PC-9 (cell line): Measurements from ENCODE around the gene UBE2D3. TPM values are rescaled to one million over a fixed set of nuclear protein-coding genes. Genes with fewer than 3 reads are reported as not detected.

Source experiments
- BruUV-seq: library from RNA; stranded (reverse); fragments of 400-500 nt; replicated peaks from 2 replicates; lab custom pipeline; 2021; lab: Mats Ljungman, UMichigan
- CTCF ChIA-PET: fragments of 300-600 bp; sonication (Branson Sonifier 250); formaldehyde crosslinking; loops from one replicate; lab custom pipeline; 2022; ENCODE audit warnings: antibody characterized with exemption; lab: Charles Lee
- POLR2A ChIA-PET: fragments of 300-600 bp; sonication (Branson Sonifier 250); formaldehyde crosslinking; loops from one replicate; lab custom pipeline; 2022; ENCODE audit warnings: antibody characterized with exemption; ENCODE audit not compliant: unreplicated experiment; lab: Charles Lee
- DNase-seq, 2 experiments: peaks; one replicate each; pipeline versions ENCODE4 v3.0.0 to v3.0.0-alpha.2; 2015 to 2022; ENCODE audit warnings: mixed read lengths in 1 of 2
- H2AFZ ChIP-seq: fragments of 200-600 bp; sonication (generic); 2 replicates; pipeline ENCODE4 v1.8.1; 2017; ENCODE audit warnings: antibody characterized with exemption
- H3F3A ChIP-seq: fragments of 200-600 bp; sonication (generic); 2 replicates; pipeline ENCODE4 v1.8.1; 2017; ENCODE audit warnings: antibody characterized with exemption, mild to moderate bottlenecking, low read depth; ENCODE audit not compliant: insufficient read depth
- H3K27ac ChIP-seq: fragments of 200-600 bp; sonication (generic); 2 replicates; pipeline ENCODE4 v1.6.1; 2016; ENCODE audit warnings: mixed run types
- H3K27me3 ChIP-seq: fragments of 200-600 bp; sonication (generic); 2 replicates; pipeline ENCODE4 v1.6.1; 2016; ENCODE audit warnings: low read depth, mixed run types; ENCODE audit not compliant: insufficient read depth
- H3K36me3 ChIP-seq: fragments of 200-600 bp; sonication (generic); 2 replicates; pipeline ENCODE4 v1.6.1; 2016; ENCODE audit warnings: low read depth, mixed run types
- H3K4me1 ChIP-seq: fragments of 200-600 bp; sonication (generic); replicated peaks from 2 replicates; pipeline ENCODE4 v1.6.1; 2016; ENCODE audit warnings: mixed run types; ENCODE audit not compliant: insufficient read depth
- H3K4me2 ChIP-seq: fragments of 200-600 bp; sonication (generic); 2 replicates; pipeline ENCODE4 v1.6.1; 2017; ENCODE audit warnings: mixed run types
- H3K4me3 ChIP-seq: fragments of 200-600 bp; sonication (generic); 2 replicates; pipeline ENCODE4 v1.6.1; 2016; ENCODE audit warnings: mixed run types
- H3K79me2 ChIP-seq: fragments of 200-600 bp; sonication (generic); 2 replicates; pipeline ENCODE4 v1.6.1; 2017; ENCODE audit warnings: low read depth, mixed run types
- H3K9me2 ChIP-seq: fragments of 200-600 bp; sonication (generic); 2 replicates; pipeline ENCODE4 v1.8.1; 2017; ENCODE audit warnings: mild to moderate bottlenecking; ENCODE audit not compliant: insufficient read depth
- H3K9me3 ChIP-seq: fragments of 200-600 bp; sonication (generic); 2 replicates; pipeline ENCODE4 v1.8.1; 2016; ENCODE audit warnings: low read depth; ENCODE audit not compliant: insufficient read depth
- H4K20me1 ChIP-seq: fragments of 200-600 bp; sonication (generic); 2 replicates; pipeline ENCODE4 v1.8.1; 2017; ENCODE audit not compliant: insufficient read depth
- EZH2 ChIP-seq: fragments of 200-600 bp; sonication (generic); IDR thresholded peaks from 2 replicates; pipeline ENCODE4 v1.8.0; 2017; ENCODE audit warnings: antibody characterized with exemption, low read depth
- intact Hi-C: fragments of 100-400 bp; cut with micrococcal nuclease; formaldehyde crosslinking; loops from one replicate; pipeline ENCODE4 v1.10.0; 2022; ENCODE audit not compliant: unreplicated experiment
- total RNA-seq: library from RNA; stranded (reverse); gene quantifications from 2 replicates; pipeline ENCODE4 v1.2.3, GENCODE V29; 2021
- TF ChIP-seq, protein P1 (sequence below): fragments of 200-600 bp; sonication (generic); conservative IDR thresholded peaks from 2 replicates; pipeline ENCODE4 v1.6.1; 2017; ENCODE audit warnings: mixed run types, antibody characterized with exemption, mild to moderate bottlenecking, moderate library complexity

Gene UBE2D3
- total RNA-seq, 1 experiment from 2014 or later = 183 TPM

GRCh38 chr4:102787096-102787881 lies 40.1 kb downstream of the UBE2D3 start:
- Histone ChIP-seq H3F3A (peaks cover 16% of the 10 kb centered on the region; the same call in 1 of the 2 replicates), H3K4me1 (no peaks in the 10 kb centered on the region), H3K9me2 (no peaks in the 10 kb centered on the region), H3K79me2 (no peaks in the 10 kb centered on the region), H3K27me3 (no peaks in the 10 kb centered on the region), H3K36me3 (no peaks in the 10 kb centered on the region), H3K27ac (peak overlapping the region; percentile 29; the same call in 1 of the 2 replicates), H3K9me3 (peaks cover 4% of the 10 kb centered on the region; the same call in 1 of the 2 replicates), H2AFZ (no peak overlapping the region), H4K20me1 (no peaks in the 10 kb centered on the region), H3K4me3 (no peak overlapping the region), H3K4me2 (no peak overlapping the region)
- ChIA-PET CTCF (no interaction called here), POLR2A (no interaction called here)
- no TSS peak for BruUV-seq
- DNase-seq = no peak
- intact Hi-C loops = no loop called here
- TF ChIP-seq, protein P1, sequence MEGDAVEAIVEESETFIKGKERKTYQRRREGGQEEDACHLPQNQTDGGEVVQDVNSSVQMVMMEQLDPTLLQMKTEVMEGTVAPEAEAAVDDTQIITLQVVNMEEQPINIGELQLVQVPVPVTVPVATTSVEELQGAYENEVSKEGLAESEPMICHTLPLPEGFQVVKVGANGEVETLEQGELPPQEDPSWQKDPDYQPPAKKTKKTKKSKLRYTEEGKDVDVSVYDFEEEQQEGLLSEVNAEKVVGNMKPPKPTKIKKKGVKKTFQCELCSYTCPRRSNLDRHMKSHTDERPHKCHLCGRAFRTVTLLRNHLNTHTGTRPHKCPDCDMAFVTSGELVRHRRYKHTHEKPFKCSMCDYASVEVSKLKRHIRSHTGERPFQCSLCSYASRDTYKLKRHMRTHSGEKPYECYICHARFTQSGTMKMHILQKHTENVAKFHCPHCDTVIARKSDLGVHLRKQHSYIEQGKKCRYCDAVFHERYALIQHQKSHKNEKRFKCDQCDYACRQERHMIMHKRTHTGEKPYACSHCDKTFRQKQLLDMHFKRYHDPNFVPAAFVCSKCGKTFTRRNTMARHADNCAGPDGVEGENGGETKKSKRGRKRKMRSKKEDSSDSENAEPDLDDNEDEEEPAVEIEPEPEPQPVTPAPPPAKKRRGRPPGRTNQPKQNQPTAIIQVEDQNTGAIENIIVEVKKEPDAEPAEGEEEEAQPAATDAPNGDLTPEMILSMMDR = no peak
- no peak for TF ChIP-seq EZH2

GRCh38 chr4:102786279-102786678 lies 41.1 kb downstream of the UBE2D3 start:
- intact Hi-C loops = no loop called here
- no peaks in the 10 kb centered on the region for H3K79me2 ChIP-seq
- CTCF ChIA-PET = no interaction called here

GRCh38 chr4:102783006-102783405 lies 44.3 kb downstream of the UBE2D3 start:
- ChIA-PET CTCF (interaction anchor here (0.7 kb wide), 1 partner anchor 249 kb away, joined by 6 read pairs; no protein-coding TSS in a partner anchor), POLR2A (no interaction called here)
- Histone ChIP-seq H3K27me3 (no peaks in the 10 kb centered on the region), H3K36me3 (no peaks in the 10 kb centered on the region), H3K79me2 (no peaks in the 10 kb centered on the region), H3F3A (peaks cover 3% of the 10 kb centered on the region; the same call in 1 of the 2 replicates), H3K4me2 (no peak overlapping the region), H3K9me3 (no peaks in the 10 kb centered on the region), H3K27ac (no peak overlapping the region), H2AFZ (no peak overlapping the region), H3K9me2 (no peaks in the 10 kb centered on the region), H3K4me3 (no peak overlapping the region), H4K20me1 (no peaks in the 10 kb centered on the region), H3K4me1 (peaks cover 6% of the 10 kb centered on the region)
- BruUV-seq = no TSS peak
- DNase-seq = no peak
- intact Hi-C loops = no loop called here
- TF ChIP-seq, protein P1 = no peak
- TF ChIP-seq EZH2 = no peak

More at GRCh38 chr4:102786279-102786678, 41.1 kb downstream of the UBE2D3 start:
- H3K36me3 ChIP-seq = no peaks in the 10 kb centered on the region
- H3K9me2 ChIP-seq = no peaks in the 10 kb centered on the region
- BruUV-seq = no TSS peak
- no peak for DNase-seq
- no peak overlapping the region for H2AFZ ChIP-seq
- no peak for TF ChIP-seq EZH2
- TF ChIP-seq, protein P1 = no peak
- no peak overlapping the region for H3K4me2 ChIP-seq
- H3K27me3 ChIP-seq = no peaks in the 10 kb centered on the region
- H4K20me1 ChIP-seq = no peaks in the 10 kb centered on the region
- POLR2A ChIA-PET = no interaction called here
- no peak overlapping the region for H3K27ac ChIP-seq
- peaks cover 12% of the 10 kb centered on the region; the same call in 1 of the 2 replicates for H3F3A ChIP-seq
- no peak overlapping the region for H3K4me3 ChIP-seq
- peaks cover 4% of the 10 kb centered on the region; the same call in 1 of the 2 replicates for H3K9me3 ChIP-seq
- no peaks in the 10 kb centered on the region for H3K4me1 ChIP-seq
